ENCODE data around the gene HSF4.

The HSF4 gene

GRCh38 chr16:67163164-67163998 is 1.2 kb upstream of the HSF4 start:
- no peaks in the 10 kb centered on the region for H3K9me3 ChIP-seq (ENCODE audit: severe bottlenecking)
- peak; percentile 79 for DNase-seq
- peak overlapping the region; percentile 92 for H3K27ac ChIP-seq
- H3K36me3 ChIP-seq = no peaks in the 10 kb centered on the region
- TF ChIP-seq CTCF (IDR thresholded peaks at IDR 0.05; ENCODE audit: low read depth, low read length) = no peak
- H3K4me3 ChIP-seq (ENCODE audit: low read depth, low read length) = peak overlapping the region; percentile 59
- no peaks in the 10 kb centered on the region for H3K27me3 ChIP-seq (ENCODE audit: insufficient read depth, low read depth, severe bottlenecking)

- Histone ChIP-seq H3K9me3 (ENCODE audit: severe bottlenecking) (no peaks in the 10 kb centered on the region), H3K4me3 (ENCODE audit: low read depth, low read length) (peak overlapping the region; percentile 59), H3K27me3 (ENCODE audit: insufficient read depth, low read depth, severe bottlenecking) (no peaks in the 10 kb centered on the region), H3K27ac (peak overlapping the region; percentile 92), H3K36me3 (no peaks in the 10 kb centered on the region)
- no peak for DNase-seq
- no peak for TF ChIP-seq CTCF (IDR thresholded peaks at IDR 0.05; ENCODE audit: low read depth, low read length)
These were observed 466 bp upstream of the HSF4 start for GRCh38 chr16:67163999-67164558.

- no peak overlapping the region for H3K27ac ChIP-seq
- no peaks in the 10 kb centered on the region for H3K9me3 ChIP-seq (ENCODE audit: severe bottlenecking)
- DNase-seq = no peak
- H3K36me3 ChIP-seq = no peaks in the 10 kb centered on the region
- no peaks in the 10 kb centered on the region for H3K27me3 ChIP-seq (ENCODE audit: insufficient read depth, low read depth, severe bottlenecking)
- H3K4me3 ChIP-seq (ENCODE audit: low read depth, low read length) = no peak overlapping the region
- TF ChIP-seq CTCF (IDR thresholded peaks at IDR 0.05; ENCODE audit: low read depth, low read length) = no peak
These were observed 855 bp downstream of the HSF4 start for GRCh38 chr16:67165121-67166078.

GRCh38 chr16:67166110-67166547 is 1.6 kb downstream of the HSF4 start:
- Histone ChIP-seq H3K27ac (no peak overlapping the region), H3K4me3 (ENCODE audit: low read depth, low read length) (no peak overlapping the region), H3K9me3 (ENCODE audit: severe bottlenecking) (no peaks in the 10 kb centered on the region), H3K27me3 (ENCODE audit: insufficient read depth, low read depth, severe bottlenecking) (no peaks in the 10 kb centered on the region), H3K36me3 (no peaks in the 10 kb centered on the region)
- TF ChIP-seq CTCF (IDR thresholded peaks at IDR 0.05; ENCODE audit: low read depth, low read length) = no peak
- no peak for DNase-seq

GRCh38 chr16:67166598-67167168 is 2.1 kb downstream of the HSF4 start:
- TF ChIP-seq CTCF (IDR thresholded peaks at IDR 0.05; ENCODE audit: low read depth, low read length) = no peak
- no peaks in the 10 kb centered on the region for H3K27me3 ChIP-seq (ENCODE audit: insufficient read depth, low read depth, severe bottlenecking)
- H3K9me3 ChIP-seq (ENCODE audit: severe bottlenecking) = no peaks in the 10 kb centered on the region
- H3K4me3 ChIP-seq (ENCODE audit: low read depth, low read length) = no peak overlapping the region
- H3K36me3 ChIP-seq = no peaks in the 10 kb centered on the region
- H3K27ac ChIP-seq = no peak overlapping the region
- no peak for DNase-seq

All from WERI-Rb-1 (cell line).